Left ventricle myocardium inferior (tissue), 1 donor: Measurements from ENCODE around the gene CEBPA. TPM values are rescaled to one million over a fixed set of nuclear protein-coding genes. Genes with fewer than 3 reads are reported as not detected.

Source experiments
- DNase-seq: peaks from one replicate; pipeline ENCODE4 v3.0.0-alpha.2; 2020
- H3K27ac ChIP-seq: fragments of 200-600 bp; replicated peaks from 2 replicates; pipeline ENCODE4 v1.8.0; 2021
- H3K27me3 ChIP-seq: fragments of 200-600 bp; 2 replicates; pipeline ENCODE4 v1.8.0; 2021; ENCODE audit warnings: low read depth
- H3K36me3 ChIP-seq: fragments of 200-600 bp; 2 replicates; pipeline ENCODE4 v1.8.0; 2021
- H3K4me1 ChIP-seq: fragments of 200-600 bp; 2 replicates; pipeline ENCODE4 v1.8.0; 2021
- H3K4me3 ChIP-seq: fragments of 200-600 bp; 2 replicates; pipeline ENCODE4 v1.8.0; 2021; ENCODE audit warnings: mild to moderate bottlenecking, moderate library complexity
- H3K9me3 ChIP-seq: fragments of 200-600 bp; replicated peaks from 2 replicates; pipeline ENCODE4 v1.8.0; 2021
- CTCF ChIP-seq: fragments of 200-600 bp; IDR thresholded peaks from 2 replicates; pipeline ENCODE4 v1.8.0; 2021; ENCODE audit warnings: antibody characterized with exemption, mild to moderate bottlenecking, borderline replicate concordance
- intact Hi-C: fragments of 100-400 bp; cut with micrococcal nuclease; formaldehyde crosslinking; loops from one replicate; pipeline ENCODE4 v1.11.0; 2022
- total RNA-seq: library from RNA; stranded (reverse); fragmentation: NEBNext Ultra II Directional; extraction: Animal tissue kit (Norgen Biotek cat#: 25700); gene quantifications from one replicate; pipeline ENCODE4 v1.2.1, GENCODE V29; 2021
- donor health status: DM: no; HTN: yes; CAD: no; lungs with severe emphysema.

Gene CEBPA
- total RNA-seq, 1 donor from 2014 or later: 1.7 TPM

GRCh38 chr19:33290956-33291622, 11.2 kb downstream of the CEBPA start:
- Histone ChIP-seq H3K27ac (no peak overlapping the region), H3K27me3 (peaks cover 78% of the 10 kb centered on the region), H3K4me1 (no peaks in the 10 kb centered on the region), H3K36me3 (no peaks in the 10 kb centered on the region), H3K9me3 (peaks cover 25% of the 10 kb centered on the region), H3K4me3 (no peak overlapping the region)
- no peak for DNase-seq
- intact Hi-C loops: no loop called here
- no peak for TF ChIP-seq CTCF

- no peak overlapping the region for H3K27ac ChIP-seq
- H3K36me3 ChIP-seq: no peaks in the 10 kb centered on the region
- H3K4me1 ChIP-seq: no peaks in the 10 kb centered on the region
- no peak overlapping the region for H3K4me3 ChIP-seq
- H3K9me3 ChIP-seq: peaks cover 25% of the 10 kb centered on the region
- no peak for DNase-seq
- TF ChIP-seq CTCF: no peak
- intact Hi-C loops: no loop called here
- peaks cover 78% of the 10 kb centered on the region for H3K27me3 ChIP-seq
Observed at GRCh38 chr19:33290082-33290815, 12.1 kb downstream of the CEBPA start.

GRCh38 chr19:33289261-33289660, 13.1 kb downstream of the CEBPA start:
- Histone ChIP-seq H3K9me3 (peaks cover 25% of the 10 kb centered on the region), H3K27me3 (peaks cover 75% of the 10 kb centered on the region), H3K4me1 (no peaks in the 10 kb centered on the region), H3K4me3 (no peak overlapping the region), H3K36me3 (no peaks in the 10 kb centered on the region), H3K27ac (no peak overlapping the region)
- TF ChIP-seq CTCF: no peak
- intact Hi-C loops: no loop called here
- DNase-seq: no peak

- Histone ChIP-seq H3K9me3 (peaks cover 25% of the 10 kb centered on the region), H3K27me3 (peaks cover 69% of the 10 kb centered on the region), H3K27ac (no peak overlapping the region), H3K36me3 (no peaks in the 10 kb centered on the region), H3K4me3 (no peak overlapping the region), H3K4me1 (no peaks in the 10 kb centered on the region)
- no peak for DNase-seq
- no peak for TF ChIP-seq CTCF
- intact Hi-C loops: no loop called here
Observed at GRCh38 chr19:33288666-33289065, 13.7 kb downstream of the CEBPA start.

GRCh38 chr19:33287927-33288326, 14.4 kb downstream of the CEBPA start:
- Histone ChIP-seq H3K27ac (no peak overlapping the region), H3K9me3 (peaks cover 25% of the 10 kb centered on the region), H3K27me3 (peaks cover 70% of the 10 kb centered on the region), H3K4me1 (no peaks in the 10 kb centered on the region), H3K36me3 (no peaks in the 10 kb centered on the region), H3K4me3 (no peak overlapping the region)
- TF ChIP-seq CTCF: no peak
- no peak for DNase-seq
- intact Hi-C loops: no loop called here
